Activated CD8-positive, alpha-beta memory T cell treated with anti-CD3 and anti-CD28 coated beads, Interleukin-2, amount 10 ng/mL, durations not matched to agents 7 days and 5 days (primary cell): ENCODE results near the gene ST3GAL2. TPM values are rescaled to one million over a fixed set of nuclear protein-coding genes. Genes with fewer than 3 reads are reported as not detected.
"Not testable (repeated sequence)": the region's sequence is repeated elsewhere in the genome, so short reads cannot be mapped to it uniquely, and the experiment has no call there.

ENCODE experiments used
- ATAC-seq: fragments of 150-1000 bp; cut with Tn5 transposase; one replicate; pipeline ENCODE4 v1.10.0; 2021; ENCODE audit warnings: moderate library complexity
- CTCF ChIA-PET: fragments of 350-600 bp; sonication (Branson Sonifier 250); formaldehyde crosslinking; loops from one replicate; lab custom pipeline; 2021; ENCODE audit warnings: antibody characterized with exemption; lab: Charles Lee
- DNase-seq: peaks from one replicate; pipeline ENCODE4 v3.0.0-alpha.2; 2020
- H3K27ac Mint-ChIP-seq: one replicate; pipeline ENCODE4 v1.8.0; 2021; ENCODE audit warnings: mild to moderate bottlenecking, mixed read lengths
- H3K27me3 Mint-ChIP-seq: one replicate; pipeline ENCODE4 v1.8.0; 2021; ENCODE audit warnings: mixed read lengths
- H3K36me3 Mint-ChIP-seq: one replicate; pipeline ENCODE4 v1.8.0; 2021; ENCODE audit warnings: mild to moderate bottlenecking, mixed read lengths
- H3K4me1 Mint-ChIP-seq: one replicate; pipeline ENCODE4 v1.8.0; 2021; ENCODE audit warnings: mixed read lengths
- H3K4me3 Mint-ChIP-seq: one replicate; pipeline ENCODE4 v1.8.0; 2021; ENCODE audit warnings: mild to moderate bottlenecking, moderate library complexity, mixed read lengths
- H3K9me3 Mint-ChIP-seq: one replicate; pipeline ENCODE4 v1.8.0; 2022; ENCODE audit warnings: low read depth, mixed read lengths
- total RNA-seq, 2 experiments: library from RNA; stranded (reverse); gene quantifications; one replicate each; pipeline ENCODE4 v1.2.3, GENCODE V29; 2021

Gene ST3GAL2
- total RNA-seq, 2 experiments from 2014 or later: 23.6 to 34.2 TPM

DNA sequence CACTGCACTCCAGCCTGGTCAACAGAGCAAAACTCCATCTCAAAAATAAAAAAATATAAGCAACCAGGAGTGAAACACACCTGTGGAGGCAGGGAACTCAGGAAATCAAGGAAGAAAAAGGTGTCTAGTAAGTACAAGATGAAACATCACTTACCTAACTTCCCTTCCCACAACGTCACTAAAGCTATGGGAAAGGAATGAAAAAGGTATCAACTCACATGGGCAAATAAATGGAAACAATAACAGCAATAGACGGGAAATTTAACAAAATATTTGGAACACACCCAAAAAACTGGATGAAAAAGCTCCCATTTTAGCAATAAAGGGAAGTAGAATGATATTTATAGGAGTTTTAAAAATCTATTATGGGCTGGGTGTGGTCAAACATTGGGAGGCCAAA, 61.1 kb downstream of the ST3GAL2 start:
- DNase-seq (no peak), ATAC-seq (no peak)
- H3K27me3 Mint-ChIP-seq: no peaks in the 10 kb centered on the region
- no peaks in the 10 kb centered on the region for H3K9me3 Mint-ChIP-seq
- peaks cover 16% of the 10 kb centered on the region for H3K4me1 Mint-ChIP-seq
- H3K36me3 Mint-ChIP-seq: peaks cover 20% of the 10 kb centered on the region
- CTCF ChIA-PET: no interaction called here
- H3K27ac Mint-ChIP-seq: peak overlapping the region; percentile 6
- no peak overlapping the region for H3K4me3 Mint-ChIP-seq

DNA sequence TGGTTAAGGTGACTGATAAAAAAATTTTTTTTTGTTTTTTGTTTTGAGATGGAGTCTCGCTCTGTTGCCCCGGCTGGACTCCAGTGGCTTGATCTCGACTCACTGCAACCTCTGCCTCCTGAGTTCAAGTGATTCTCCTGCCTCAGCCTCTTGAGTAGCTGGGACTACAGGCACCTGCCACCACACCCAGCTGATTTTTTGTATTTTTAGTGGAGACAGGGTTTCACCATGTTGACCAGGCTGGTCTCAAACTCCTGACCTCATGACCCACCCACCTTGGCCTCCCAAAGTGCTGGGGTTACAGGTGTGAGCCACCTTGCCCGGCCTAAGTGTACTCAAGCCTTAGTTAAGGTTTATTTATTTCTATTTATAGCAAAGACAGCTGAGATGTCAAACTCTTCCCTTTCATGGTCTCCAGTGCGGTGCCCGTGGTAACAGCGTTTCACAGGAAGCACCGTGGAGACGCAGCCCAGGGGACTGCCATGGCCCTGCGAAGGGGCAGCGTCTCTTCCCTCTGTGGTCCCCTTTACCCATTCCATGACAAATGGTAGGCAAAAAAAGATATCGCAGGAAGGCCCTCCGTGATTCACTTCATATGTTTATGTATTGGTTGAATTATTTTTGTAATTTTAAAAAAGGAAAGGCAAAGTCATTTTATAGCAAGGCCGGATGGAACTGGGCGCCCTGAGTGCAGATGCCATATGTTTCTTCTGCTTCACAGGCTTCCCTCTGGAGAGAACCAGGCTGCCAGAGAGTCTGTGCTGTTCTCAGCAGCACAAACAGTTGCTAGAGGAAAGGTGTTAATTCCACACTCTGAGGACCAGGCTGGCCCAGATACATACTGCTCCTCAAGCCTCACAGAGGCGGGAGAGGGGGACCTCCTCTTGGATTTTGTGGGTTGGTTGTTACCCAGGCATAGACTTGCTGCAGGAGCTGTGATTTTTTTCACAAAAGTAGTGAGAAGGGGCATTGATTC, 63.0 kb downstream of the ST3GAL2 start:
- H3K27me3 Mint-ChIP-seq: no peaks in the 10 kb centered on the region
- peaks cover 30% of the 10 kb centered on the region for H3K36me3 Mint-ChIP-seq
- peaks cover 13% of the 10 kb centered on the region for H3K4me1 Mint-ChIP-seq
- H3K4me3 Mint-ChIP-seq: no peak overlapping the region
- peak overlapping the region; percentile 49 for H3K27ac Mint-ChIP-seq
- no peaks in the 10 kb centered on the region for H3K9me3 Mint-ChIP-seq
- no peak for DNase-seq
- CTCF ChIA-PET: interaction anchor here (0.6 to 1.2 kb wide), 2 partner anchors 19 to 68 kb away, joined by 3 to 4 read pairs; no protein-coding TSS in a partner anchor
- no peak for ATAC-seq

DNA sequence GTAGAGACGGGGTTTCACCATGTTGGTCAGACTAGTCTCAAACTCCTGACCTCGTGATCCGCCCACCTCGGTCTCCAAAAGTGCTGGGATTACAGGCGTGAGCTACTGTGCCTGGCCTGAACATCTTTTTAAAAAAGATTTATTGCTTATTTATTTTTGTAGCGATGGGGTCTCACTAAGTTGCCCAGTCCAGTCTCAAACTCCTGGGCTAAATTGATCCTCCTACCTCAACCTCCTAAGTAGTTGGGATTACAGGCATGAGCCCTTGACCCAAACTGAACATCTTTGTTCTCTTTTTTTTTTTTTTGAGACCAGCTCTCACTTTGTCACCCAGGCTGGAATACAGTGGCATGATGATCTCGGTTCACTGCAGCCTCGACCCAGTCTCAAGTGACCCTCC, 64.7 kb downstream of the ST3GAL2 start:
- ATAC-seq: no peak
- peaks cover 36% of the 10 kb centered on the region for H3K36me3 Mint-ChIP-seq

DNA sequence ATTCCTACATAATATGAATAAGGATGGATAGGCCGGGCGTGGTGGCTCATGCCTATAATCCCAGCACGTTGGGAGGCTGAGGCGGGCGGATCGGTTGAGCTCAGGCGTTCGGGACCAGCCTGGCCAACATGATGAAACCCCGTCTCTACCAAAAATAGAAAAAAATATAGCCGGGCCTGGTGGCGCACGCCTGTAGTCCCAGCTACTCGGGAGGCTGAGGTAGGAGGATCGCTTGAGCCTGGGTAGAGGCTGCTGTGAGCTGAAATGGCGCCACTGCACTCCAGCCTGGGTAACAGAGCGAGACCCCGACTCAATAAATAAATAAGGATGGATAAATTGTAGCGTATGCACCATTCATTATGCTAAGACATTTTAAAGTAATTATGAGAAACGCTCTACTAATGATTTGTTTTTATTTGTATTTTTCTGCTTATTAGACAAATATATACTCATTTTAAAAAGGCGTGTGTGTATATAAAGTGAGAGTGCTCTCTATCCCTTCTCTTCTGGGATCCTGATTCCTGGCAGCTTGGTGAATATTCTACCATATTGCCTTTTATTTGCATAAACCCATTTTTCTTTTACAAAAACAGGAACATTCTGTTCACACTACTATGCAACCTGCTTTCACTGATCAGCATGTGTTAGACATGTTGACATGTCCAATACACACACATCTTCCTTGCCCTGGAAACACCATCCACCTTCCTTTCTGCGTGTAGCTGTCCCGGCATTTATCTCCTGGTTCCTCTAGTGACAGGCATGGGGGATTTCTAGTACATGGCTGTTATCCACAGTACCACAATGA, 65.8 kb downstream of the ST3GAL2 start:
- no peak overlapping the region for H3K4me3 Mint-ChIP-seq
- DNase-seq (no peak), ATAC-seq (no peak)
- H3K9me3 Mint-ChIP-seq: no peaks in the 10 kb centered on the region
- CTCF ChIA-PET: interaction anchor here (1.0 to 1.9 kb wide), 3 partner anchors 8 to 249 kb away, joined by 3 to 5 read pairs (median 3); no protein-coding TSS in a partner anchor
- peaks cover 9% of the 10 kb centered on the region for H3K4me1 Mint-ChIP-seq
- H3K27me3 Mint-ChIP-seq: no peaks in the 10 kb centered on the region
- H3K27ac Mint-ChIP-seq: peak overlapping the region; percentile 16
- H3K36me3 Mint-ChIP-seq: peaks cover 36% of the 10 kb centered on the region

More for the DNA sequence above, 64.7 kb downstream of the ST3GAL2 start:
- Mint-ChIP-seq H3K27ac (no peak overlapping the region), H3K4me3 (no peak overlapping the region), H3K9me3 (no peaks in the 10 kb centered on the region), H3K4me1 (peaks cover 13% of the 10 kb centered on the region), H3K27me3 (no peaks in the 10 kb centered on the region)
- CTCF ChIA-PET: no interaction called here
- no peak for DNase-seq

DNA sequence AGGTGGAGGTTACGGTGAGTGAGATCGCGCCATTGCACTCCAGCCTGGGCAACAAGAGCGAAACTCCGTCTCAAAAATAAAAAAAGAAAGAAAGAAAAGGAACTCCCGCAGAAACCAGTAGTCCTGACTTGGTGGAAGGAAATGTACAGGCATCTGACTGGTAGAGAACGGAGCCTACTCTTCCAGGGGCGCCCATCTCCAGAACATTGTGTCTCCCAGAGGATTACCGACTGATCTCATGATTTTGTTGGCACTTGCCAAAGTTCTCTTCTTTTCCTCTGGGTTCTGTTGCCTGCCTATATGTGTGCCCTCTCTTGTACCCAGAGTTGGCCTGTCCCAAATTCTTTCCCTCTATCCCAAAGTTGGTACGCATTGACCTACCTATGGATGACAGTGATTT, 68.0 kb downstream of the ST3GAL2 start:
- Mint-ChIP-seq H3K9me3 (no peaks in the 10 kb centered on the region), H3K36me3 (peaks cover 36% of the 10 kb centered on the region), H3K4me3 (no peak overlapping the region), H3K4me1 (peaks cover 5% of the 10 kb centered on the region), H3K27ac (no peak overlapping the region), H3K27me3 (no peaks in the 10 kb centered on the region)
- CTCF ChIA-PET: interaction anchor here (1.6 to 2.0 kb wide), 3 partner anchors 9 to 283 kb away, joined by 5 to 14 read pairs (median 14); partner anchors contain the start of gene DDX19A
- no peak for ATAC-seq
- no peak for DNase-seq

DNA sequence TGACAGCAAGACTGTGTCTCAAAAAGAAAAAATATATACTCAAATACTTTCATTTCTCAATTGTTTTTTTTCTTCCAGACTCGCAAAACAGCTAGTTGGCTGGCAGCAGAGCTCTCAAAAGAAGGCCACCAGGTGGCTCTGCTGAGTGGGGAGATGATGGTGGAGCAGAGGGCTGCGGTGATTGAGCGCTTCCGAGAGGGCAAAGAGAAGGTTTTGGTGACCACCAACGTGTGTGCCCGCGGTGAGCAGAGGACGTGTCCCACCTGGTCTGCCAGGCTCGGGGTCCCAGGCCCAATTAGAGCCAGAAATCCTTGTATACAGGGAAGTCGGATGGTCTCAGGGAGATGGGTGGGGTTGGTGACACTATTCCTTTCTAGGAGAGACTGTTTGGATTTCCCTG, 68.8 kb downstream of the ST3GAL2 start:
- not testable (repeated sequence) for H3K4me3 Mint-ChIP-seq, H3K9me3 Mint-ChIP-seq, H3K4me1 Mint-ChIP-seq, H3K27me3 Mint-ChIP-seq
- H3K36me3 Mint-ChIP-seq: peaks cover 38% of the 10 kb centered on the region
- DNase-seq (peak; percentile 66), ATAC-seq (peak; percentile 77)
- H3K27ac Mint-ChIP-seq: peak overlapping the region; percentile 47
- CTCF ChIA-PET: interaction anchor here (0.9 to 2.0 kb wide), 9 partner anchors 10 to 283 kb away, joined by 3 to 14 read pairs (median 5); partner anchors contain the start of genes DDX19A and FCSK

DNA sequence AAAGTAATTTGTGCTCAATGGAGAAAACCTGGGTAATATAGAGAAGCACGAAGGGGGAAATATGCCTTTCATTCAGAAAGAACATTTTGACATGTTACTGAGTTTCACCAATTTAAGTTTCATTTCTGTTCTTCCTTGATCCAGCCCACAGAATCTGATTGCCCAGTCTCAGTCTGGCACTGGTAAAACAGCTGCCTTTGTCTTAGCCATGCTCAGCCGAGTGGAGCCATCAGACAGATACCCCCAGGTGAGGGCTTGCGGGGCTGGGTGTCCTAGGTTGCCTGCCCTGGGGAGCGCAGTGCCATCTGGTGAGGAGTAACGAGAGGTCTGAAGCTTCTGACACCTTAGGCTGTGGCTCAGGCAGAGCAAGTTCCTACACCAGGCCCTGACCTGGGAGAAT, 74.5 kb downstream of the ST3GAL2 start:
- peak; percentile 45 for ATAC-seq
- Mint-ChIP-seq H3K27me3 (no peaks in the 10 kb centered on the region), H3K9me3 (no peaks in the 10 kb centered on the region), H3K4me1 (peaks cover 4% of the 10 kb centered on the region), H3K4me3 (no peak overlapping the region), H3K27ac (peak overlapping the region; percentile 34), H3K36me3 (peaks cover 30% of the 10 kb centered on the region)
- CTCF ChIA-PET: no interaction called here
- no peak for DNase-seq

DNA sequence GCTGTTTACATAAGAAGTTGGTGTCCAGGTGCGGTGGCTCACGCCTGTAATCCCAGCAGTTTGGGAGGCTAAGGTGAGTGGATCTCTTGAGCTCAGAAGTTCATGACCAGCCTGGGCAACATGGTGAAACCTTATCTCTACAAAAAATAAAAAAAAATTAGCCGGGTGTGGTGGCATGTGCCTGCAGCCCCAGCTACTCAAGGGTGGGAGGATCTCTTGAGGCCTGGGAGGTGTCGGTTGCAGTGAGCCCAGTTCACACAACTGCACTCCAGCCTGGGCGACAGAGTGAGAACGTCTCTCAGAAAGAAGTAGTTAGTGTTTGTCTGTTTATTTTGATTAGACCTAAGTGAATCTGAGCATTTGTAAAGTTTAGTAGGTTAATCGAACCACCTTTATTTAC, 79.3 kb downstream of the ST3GAL2 start:
- peaks cover 35% of the 10 kb centered on the region for H3K36me3 Mint-ChIP-seq
- ATAC-seq (no peak), DNase-seq (no peak)
- H3K4me1 Mint-ChIP-seq: peaks cover 6% of the 10 kb centered on the region
- no peak overlapping the region for H3K4me3 Mint-ChIP-seq
- CTCF ChIA-PET: interaction anchor here (1.4 to 2.4 kb wide), 4 partner anchors 10 to 294 kb away, joined by 3 to 6 read pairs (median 5); no protein-coding TSS in a partner anchor
- peak overlapping the region; percentile 18 for H3K27ac Mint-ChIP-seq
- H3K27me3 Mint-ChIP-seq: no peaks in the 10 kb centered on the region
- no peaks in the 10 kb centered on the region for H3K9me3 Mint-ChIP-seq

DNA sequence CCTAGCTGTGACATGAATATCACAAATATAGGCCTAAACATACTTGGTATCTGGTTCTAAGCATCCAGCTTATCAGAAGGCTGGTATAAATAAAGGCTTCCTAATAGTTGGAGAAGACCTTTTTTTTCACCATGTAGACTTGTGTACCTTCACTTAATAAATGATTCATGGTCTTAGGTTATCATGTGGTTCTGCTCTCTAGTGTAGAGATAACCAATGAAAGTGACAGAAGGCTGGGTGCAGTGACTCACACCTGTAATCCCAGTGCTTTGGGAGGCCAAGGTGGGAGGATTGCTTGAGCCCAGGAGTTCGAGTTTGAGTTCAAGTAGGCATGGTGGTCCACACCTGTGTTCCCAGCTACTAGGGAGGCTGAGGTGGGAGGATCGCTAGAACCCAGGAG, 89.1 kb downstream of the ST3GAL2 start:
- no peaks in the 10 kb centered on the region for H3K9me3 Mint-ChIP-seq
- no peak overlapping the region for H3K4me3 Mint-ChIP-seq
- DNase-seq (no peak), ATAC-seq (no peak)
- CTCF ChIA-PET: no interaction called here
- peaks cover 15% of the 10 kb centered on the region for H3K36me3 Mint-ChIP-seq
- H3K27me3 Mint-ChIP-seq: no peaks in the 10 kb centered on the region
- H3K4me1 Mint-ChIP-seq: peaks cover 40% of the 10 kb centered on the region
- peak overlapping the region; percentile 22 for H3K27ac Mint-ChIP-seq

DNA sequence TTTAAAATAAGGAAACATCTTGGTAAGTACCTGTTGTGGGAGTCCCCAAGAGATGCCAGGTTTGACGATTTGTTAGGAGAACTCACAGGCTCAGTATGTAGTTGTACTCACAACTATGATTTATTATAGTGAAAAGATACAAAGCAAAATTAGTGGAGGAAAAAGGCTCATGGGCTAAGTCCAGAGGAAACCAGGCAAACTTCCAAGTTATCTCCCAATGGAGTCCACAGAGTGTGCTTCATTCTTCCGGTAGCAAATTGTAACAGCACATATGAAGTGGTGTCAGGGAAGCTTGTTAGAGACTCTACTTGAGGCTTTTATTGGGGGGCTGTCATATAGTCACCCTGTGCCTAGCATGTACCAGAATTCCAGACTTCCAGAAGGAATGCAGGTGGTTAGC, 89.9 kb downstream of the ST3GAL2 start:
- ATAC-seq (no peak), DNase-seq (no peak)
- Mint-ChIP-seq H3K36me3 (peaks cover 12% of the 10 kb centered on the region), H3K4me3 (no peak overlapping the region), H3K9me3 (no peaks in the 10 kb centered on the region), H3K4me1 (peaks cover 42% of the 10 kb centered on the region), H3K27ac (no peak overlapping the region), H3K27me3 (no peaks in the 10 kb centered on the region)
- CTCF ChIA-PET: no interaction called here

DNA sequence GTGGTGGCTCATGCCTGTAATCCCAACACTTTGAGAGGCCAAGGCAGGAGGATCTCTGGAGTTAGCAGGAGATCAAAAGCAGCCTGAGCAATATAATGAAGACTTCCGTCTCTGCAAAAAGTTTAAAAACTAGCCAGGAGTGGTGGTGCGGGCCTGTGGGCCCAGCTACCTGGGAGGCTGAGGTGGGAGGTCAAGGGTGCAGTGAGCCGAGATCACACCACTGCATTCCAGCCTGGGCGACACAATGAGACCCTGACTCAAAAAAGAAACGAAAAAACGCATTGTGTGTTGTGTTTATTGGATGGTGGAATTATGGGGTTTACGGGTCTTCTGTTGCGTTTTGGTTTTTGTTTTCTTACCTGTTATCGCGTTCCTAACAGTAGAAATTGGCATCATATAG, 93.1 kb downstream of the ST3GAL2 start:
- Mint-ChIP-seq H3K4me1 (peaks cover 41% of the 10 kb centered on the region), H3K36me3 (peaks cover 3% of the 10 kb centered on the region), H3K27me3 (no peaks in the 10 kb centered on the region), H3K9me3 (no peaks in the 10 kb centered on the region), H3K27ac (peak overlapping the region; percentile 99), H3K4me3 (peak overlapping the region; percentile 98)
- CTCF ChIA-PET: interaction anchor here (1.0 to 2.5 kb wide), 6 partner anchors 9 to 94 kb away, joined by 3 to 11 read pairs (median 5); partner anchors contain the start of genes AARS1, DDX19B and EXOSC6
- DNase-seq: no peak
- ATAC-seq: no peak

DNA sequence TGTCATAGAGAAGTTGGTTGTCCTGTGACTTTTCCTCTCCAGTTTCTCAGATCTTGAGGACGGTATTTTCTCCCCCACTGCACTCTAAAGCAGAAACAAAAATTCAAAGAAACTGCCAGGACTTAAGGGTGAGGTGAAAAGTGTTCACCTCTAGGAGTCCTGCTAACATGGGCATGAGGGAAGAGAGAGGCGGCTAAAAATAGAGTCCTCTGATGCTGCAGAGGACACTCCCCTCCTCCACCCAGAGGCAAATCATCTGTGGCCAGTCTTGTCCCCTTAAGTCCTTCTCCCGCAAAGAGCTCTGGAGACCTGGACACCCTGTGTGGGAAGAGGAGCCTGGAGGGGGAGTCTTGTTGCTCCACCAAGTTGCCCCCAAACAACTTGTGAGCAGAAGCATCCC, 96.9 kb downstream of the ST3GAL2 start:
- CTCF ChIA-PET: no interaction called here
- H3K36me3 Mint-ChIP-seq: peaks cover 3% of the 10 kb centered on the region
- ATAC-seq (no peak), DNase-seq (no peak)
- peaks cover 16% of the 10 kb centered on the region for H3K4me1 Mint-ChIP-seq
- no peaks in the 10 kb centered on the region for H3K9me3 Mint-ChIP-seq
- no peak overlapping the region for H3K27ac Mint-ChIP-seq
- H3K27me3 Mint-ChIP-seq: no peaks in the 10 kb centered on the region
- no peak overlapping the region for H3K4me3 Mint-ChIP-seq

DNA sequence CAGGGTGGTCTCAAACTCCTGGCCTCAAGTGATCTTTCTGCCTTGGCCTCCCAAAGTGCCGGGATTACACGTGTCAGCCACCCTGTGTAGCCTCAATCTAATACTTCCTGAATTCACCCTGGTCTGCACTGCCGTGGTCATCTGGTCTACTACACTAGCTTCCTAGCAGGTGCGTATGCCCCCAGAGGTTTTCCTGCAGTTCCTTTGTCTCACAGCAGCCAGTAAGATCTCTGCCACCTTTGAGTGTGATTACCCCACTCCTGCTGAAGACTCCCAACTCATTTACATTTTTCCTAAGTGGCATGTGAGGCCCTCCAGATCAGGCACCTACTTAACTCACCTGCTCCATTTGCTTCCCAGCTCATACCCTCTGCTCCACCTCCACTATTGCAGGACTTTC, 97.3 kb downstream of the ST3GAL2 start:
- Mint-ChIP-seq H3K4me1 (peaks cover 13% of the 10 kb centered on the region), H3K36me3 (peaks cover 3% of the 10 kb centered on the region), H3K9me3 (no peaks in the 10 kb centered on the region), H3K27me3 (no peaks in the 10 kb centered on the region), H3K27ac (no peak overlapping the region), H3K4me3 (no peak overlapping the region)
- no peak for ATAC-seq
- CTCF ChIA-PET: no interaction called here
- no peak for DNase-seq
